Endodermal cell (in vitro differentiated cells): ENCODE measurements around the gene PDE10A. TPM values are rescaled to one million over a fixed set of nuclear protein-coding genes. Genes with fewer than 3 reads are reported as not detected.
A peak's percentile ranks its signal among the peaks of the same experiment; 100 is the strongest.

Experiments
- DNase-seq: peaks from one replicate; pipeline ENCODE4 v3.0.0-alpha.2; 2017
- H3K27ac ChIP-seq: 2 replicates; pipeline ENCODE4 v1.5.1; 2013; ENCODE audit warnings: mild to moderate bottlenecking, low read depth, low read length, moderate library complexity
- H3K27me3 ChIP-seq: 2 replicates; pipeline ENCODE4 v1.6.1; 2013; ENCODE audit warnings: mild to moderate bottlenecking, low read length, moderate library complexity; ENCODE audit not compliant: insufficient read depth, control insufficient read depth, poor library complexity, severe bottlenecking
- H3K36me3 ChIP-seq: 2 replicates; pipeline ENCODE4 v1.7.0; 2013; ENCODE audit warnings: mild to moderate bottlenecking, low read length, moderate library complexity; ENCODE audit not compliant: control insufficient read depth, insufficient read depth
- H3K4me1 ChIP-seq: one replicate; pipeline ENCODE4 v1.7.0; 2013; ENCODE audit warnings: low read length; ENCODE audit not compliant: control insufficient read depth, insufficient read depth
- H3K4me3 ChIP-seq: 2 replicates; pipeline ENCODE4 v1.5.1; 2013; ENCODE audit warnings: mild to moderate bottlenecking, low read length, moderate library complexity
- H3K9ac ChIP-seq: 2 replicates; pipeline ENCODE4 v1.6.1; 2013; ENCODE audit warnings: mild to moderate bottlenecking, low read length, moderate library complexity; ENCODE audit not compliant: poor library complexity, severe bottlenecking; ENCODE audit errors: extremely low read depth
- H3K9me3 ChIP-seq: 2 replicates; pipeline ENCODE4 v1.6.1; 2013; ENCODE audit warnings: mild to moderate bottlenecking, low read length, moderate library complexity; ENCODE audit not compliant: control insufficient read depth
- H3K27ac Mint-ChIP-seq: 2 replicates; pipeline ENCODE4 v1.8.0; 2020; ENCODE audit warnings: mixed read lengths
- H3K27me3 Mint-ChIP-seq: 2 replicates; pipeline ENCODE4 v1.8.0; 2021; ENCODE audit warnings: mild to moderate bottlenecking, mixed read lengths; ENCODE audit not compliant: insufficient read depth
- H3K36me3 Mint-ChIP-seq: 2 replicates; pipeline ENCODE4 v1.8.0; 2020; ENCODE audit warnings: low read depth, mixed read lengths
- H3K4me1 Mint-ChIP-seq: 2 replicates; pipeline ENCODE4 v1.8.0; 2020; ENCODE audit warnings: mixed read lengths
- H3K4me3 Mint-ChIP-seq: 2 replicates; pipeline ENCODE4 v1.8.0; 2020; ENCODE audit warnings: mild to moderate bottlenecking, moderate library complexity, mixed read lengths
- H3K9me3 Mint-ChIP-seq: 2 replicates; pipeline ENCODE4 v1.8.0; 2020; ENCODE audit warnings: mild to moderate bottlenecking, mixed read lengths
- WGBS, 2 experiments: methylation state at CpG; one replicate each; pipeline versions ENCODE4 v1.1.5 to v1.1.7; 2013; ENCODE audit warnings: missing lambda C conversion rate in 2 of 2, mixed read lengths in 1 of 2; ENCODE audit not compliant: insufficient coverage in 1 of 2, insufficient read length in 1 of 2; 5-methylcytosine and 5-hydroxymethylcytosine counted together
- total RNA-seq, 2 donors: library from RNA; stranded (reverse); fragmentation: NEBNext Ultra II Directional in 1 of 2; extraction: Animal tissue kit (Norgen Biotek cat#: 25700) in 1 of 2; gene quantifications; 2 replicates in 1 of 2; 3 replicates in 1 of 2; pipeline ENCODE4 v1.2.1, GENCODE V29; 2021
- TF ChIP-seq, protein P1 (sequence below): fragments of 200-600 bp; sonication (generic); conservative IDR thresholded peaks from 2 replicates; pipeline ENCODE4 v1.5.0; 2021; ENCODE audit warnings: antibody characterized with exemption, mild to moderate bottlenecking

Gene PDE10A
- total RNA-seq, 2 donors from 2014 or later, result 22.8 to 27.8 TPM

DNA sequence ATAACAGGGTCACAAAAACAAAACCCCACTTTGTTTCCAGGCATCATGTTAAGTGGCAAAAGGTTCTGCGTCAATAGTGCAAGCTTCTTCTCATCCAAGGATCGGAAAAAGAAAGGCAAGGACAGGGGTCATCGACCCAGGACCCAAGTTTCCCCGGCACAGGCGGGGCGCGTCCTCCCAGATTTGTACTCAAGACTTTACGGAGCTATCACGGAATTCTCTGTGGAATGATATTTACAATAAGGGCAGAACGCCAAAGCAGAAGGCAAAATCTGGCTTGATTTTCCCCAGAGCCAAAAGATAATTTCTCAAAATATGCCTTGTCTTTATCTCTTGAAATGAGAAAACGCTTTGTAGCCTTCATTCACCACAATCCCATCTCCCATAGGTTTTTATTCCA lies 25.5 kb downstream of the PDE10A start:
- peak overlapping the region; percentile 2 for H3K4me3 Mint-ChIP-seq
- no peak overlapping the region for H3K27ac ChIP-seq
- no peaks in the 10 kb centered on the region for H3K27me3 ChIP-seq
- DNase-seq, result no peak
- H3K9ac ChIP-seq, result peak overlapping the region; percentile 7
- H3K27ac Mint-ChIP-seq, result no peak overlapping the region
- peaks cover 4% of the 10 kb centered on the region for H3K36me3 ChIP-seq
- TF ChIP-seq, protein P1, sequence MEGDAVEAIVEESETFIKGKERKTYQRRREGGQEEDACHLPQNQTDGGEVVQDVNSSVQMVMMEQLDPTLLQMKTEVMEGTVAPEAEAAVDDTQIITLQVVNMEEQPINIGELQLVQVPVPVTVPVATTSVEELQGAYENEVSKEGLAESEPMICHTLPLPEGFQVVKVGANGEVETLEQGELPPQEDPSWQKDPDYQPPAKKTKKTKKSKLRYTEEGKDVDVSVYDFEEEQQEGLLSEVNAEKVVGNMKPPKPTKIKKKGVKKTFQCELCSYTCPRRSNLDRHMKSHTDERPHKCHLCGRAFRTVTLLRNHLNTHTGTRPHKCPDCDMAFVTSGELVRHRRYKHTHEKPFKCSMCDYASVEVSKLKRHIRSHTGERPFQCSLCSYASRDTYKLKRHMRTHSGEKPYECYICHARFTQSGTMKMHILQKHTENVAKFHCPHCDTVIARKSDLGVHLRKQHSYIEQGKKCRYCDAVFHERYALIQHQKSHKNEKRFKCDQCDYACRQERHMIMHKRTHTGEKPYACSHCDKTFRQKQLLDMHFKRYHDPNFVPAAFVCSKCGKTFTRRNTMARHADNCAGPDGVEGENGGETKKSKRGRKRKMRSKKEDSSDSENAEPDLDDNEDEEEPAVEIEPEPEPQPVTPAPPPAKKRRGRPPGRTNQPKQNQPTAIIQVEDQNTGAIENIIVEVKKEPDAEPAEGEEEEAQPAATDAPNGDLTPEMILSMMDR, result no peak
- H3K9me3 Mint-ChIP-seq, result no peaks in the 10 kb centered on the region
- peaks cover 5% of the 10 kb centered on the region for H3K36me3 Mint-ChIP-seq
- H3K4me3 ChIP-seq, result peak overlapping the region; percentile 8
- peaks cover 19% of the 10 kb centered on the region for H3K4me1 ChIP-seq
- H3K27me3 Mint-ChIP-seq, result peaks cover 2% of the 10 kb centered on the region
- H3K4me1 Mint-ChIP-seq, result peaks cover 37% of the 10 kb centered on the region
- H3K9me3 ChIP-seq, result no peaks in the 10 kb centered on the region
- WGBS, 2 experiments, result 76 to 93% methylated on average over 8 to 11 of the region's 11 CpGs

DNA sequence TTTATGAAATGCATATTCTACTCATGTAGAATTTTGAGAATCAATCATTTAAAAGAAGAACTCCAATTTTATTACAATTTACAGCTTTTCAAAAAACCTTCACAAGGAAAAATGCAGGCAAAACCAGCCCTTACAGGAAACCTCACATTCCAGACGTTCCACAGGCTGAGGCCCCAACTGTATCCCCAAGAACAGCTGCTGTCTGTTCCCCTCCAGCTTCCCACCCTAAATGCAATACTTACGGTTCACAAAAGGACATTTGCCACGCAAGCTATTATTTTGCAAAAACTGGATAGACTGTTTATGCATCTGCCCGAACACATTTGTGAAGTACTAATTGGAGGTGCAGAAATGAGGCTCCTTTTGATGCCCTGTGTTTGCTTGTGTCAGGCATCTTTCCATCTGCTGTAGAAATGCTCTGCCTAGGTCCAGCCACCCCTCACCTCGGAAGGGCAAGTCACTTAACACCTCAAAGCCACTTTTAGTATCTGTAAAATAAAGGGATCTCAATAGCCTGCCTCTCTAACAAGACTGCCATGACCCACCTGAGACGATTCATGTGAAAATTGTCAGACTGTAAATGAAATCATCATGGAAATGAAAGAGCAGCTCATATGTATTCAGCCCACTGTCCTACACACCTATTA lies 26.5 kb downstream of the PDE10A start:
- Histone ChIP-seq H3K27ac (no peak overlapping the region), H3K36me3 (no peaks in the 10 kb centered on the region), H3K9me3 (no peaks in the 10 kb centered on the region), H3K4me1 (peaks cover 21% of the 10 kb centered on the region), H3K4me3 (no peak overlapping the region), H3K27me3 (no peaks in the 10 kb centered on the region), H3K9ac (no peak overlapping the region)
- peak overlapping the region; percentile 45 for H3K27ac Mint-ChIP-seq
- H3K4me3 Mint-ChIP-seq, result no peak overlapping the region
- peaks cover 2% of the 10 kb centered on the region for H3K27me3 Mint-ChIP-seq
- peak; percentile 63 for DNase-seq
- TF ChIP-seq, protein P1, result no peak
- peaks cover 5% of the 10 kb centered on the region for H3K36me3 Mint-ChIP-seq
- H3K4me1 Mint-ChIP-seq, result peaks cover 42% of the 10 kb centered on the region
- WGBS, 2 experiments, result 58% methylated on average over 5 to 6 of the region's 6 CpGs
- no peaks in the 10 kb centered on the region for H3K9me3 Mint-ChIP-seq

DNA sequence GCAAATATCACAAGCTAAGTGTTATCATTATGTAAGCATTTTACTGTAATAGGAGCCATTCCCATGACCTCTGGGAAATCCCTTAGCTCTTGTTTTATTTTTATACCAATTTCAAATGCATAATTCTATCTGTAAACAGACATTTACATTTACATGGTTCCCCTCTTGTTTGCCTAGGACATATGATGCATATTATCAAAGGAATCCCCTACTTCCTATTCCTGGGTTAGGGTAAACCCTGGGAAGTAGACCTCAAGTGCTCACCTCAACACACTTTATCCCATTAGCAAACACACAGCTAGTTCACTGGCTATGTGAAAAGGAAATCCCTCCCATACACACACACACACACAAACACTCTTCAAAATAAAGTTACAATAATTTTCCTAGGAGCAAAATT lies 27.1 kb downstream of the PDE10A start:
- Histone ChIP-seq H3K9ac (no peak overlapping the region), H3K27ac (no peak overlapping the region), H3K4me3 (no peak overlapping the region), H3K27me3 (no peaks in the 10 kb centered on the region), H3K9me3 (no peaks in the 10 kb centered on the region), H3K4me1 (peaks cover 21% of the 10 kb centered on the region), H3K36me3 (no peaks in the 10 kb centered on the region)
- no peaks in the 10 kb centered on the region for H3K9me3 Mint-ChIP-seq
- no peak for DNase-seq
- H3K27me3 Mint-ChIP-seq, result peaks cover 2% of the 10 kb centered on the region
- no peak overlapping the region for H3K4me3 Mint-ChIP-seq
- peaks cover 5% of the 10 kb centered on the region for H3K36me3 Mint-ChIP-seq
- H3K4me1 Mint-ChIP-seq, result peaks cover 42% of the 10 kb centered on the region
- TF ChIP-seq, protein P1, result no peak
- no peak overlapping the region for H3K27ac Mint-ChIP-seq
